Embryonic facial prominence (tissue), 1 donor: ENCODE results near the gene DUSP19.

Experiments used
- DNase-seq: peaks from one replicate; pipeline ENCODE4 v3.0.0-alpha.2; 2016; ENCODE audit errors: extremely low spot score

DUSP19 gene

DNA sequence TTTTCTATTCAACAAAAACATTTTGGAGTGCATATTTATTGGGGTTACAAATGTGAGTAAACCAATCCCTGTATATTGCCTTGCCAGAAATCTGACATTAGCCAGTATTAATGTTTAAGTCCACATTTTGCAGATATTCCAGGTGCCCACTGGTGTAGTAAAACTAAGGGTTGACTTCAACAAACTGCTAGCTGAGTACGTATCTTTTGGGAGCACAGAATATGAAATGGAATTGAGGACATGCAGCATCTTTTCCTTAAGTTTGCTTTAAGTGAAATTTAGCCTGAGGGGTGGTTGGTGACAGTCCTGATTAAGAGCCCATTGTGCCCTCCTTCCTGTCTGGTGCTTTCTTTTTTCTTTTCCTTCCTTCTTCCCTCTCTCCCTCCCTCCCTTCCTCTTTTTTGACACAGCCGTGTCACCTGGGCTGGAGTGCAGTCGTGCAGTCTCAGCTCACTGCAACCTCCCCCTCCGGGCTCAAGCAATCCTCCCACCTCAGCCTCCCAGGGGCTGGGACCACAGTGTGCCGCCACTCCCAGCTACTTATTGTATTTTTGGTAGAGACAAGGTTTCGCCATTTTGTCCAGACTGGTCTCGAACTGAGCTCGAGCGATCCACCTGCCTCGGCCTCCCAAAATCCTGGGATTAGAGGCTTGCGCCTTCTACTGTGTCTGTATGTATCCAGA is 47.3 kb downstream of the DUSP19 start:
- no peak for DNase-seq

DNA sequence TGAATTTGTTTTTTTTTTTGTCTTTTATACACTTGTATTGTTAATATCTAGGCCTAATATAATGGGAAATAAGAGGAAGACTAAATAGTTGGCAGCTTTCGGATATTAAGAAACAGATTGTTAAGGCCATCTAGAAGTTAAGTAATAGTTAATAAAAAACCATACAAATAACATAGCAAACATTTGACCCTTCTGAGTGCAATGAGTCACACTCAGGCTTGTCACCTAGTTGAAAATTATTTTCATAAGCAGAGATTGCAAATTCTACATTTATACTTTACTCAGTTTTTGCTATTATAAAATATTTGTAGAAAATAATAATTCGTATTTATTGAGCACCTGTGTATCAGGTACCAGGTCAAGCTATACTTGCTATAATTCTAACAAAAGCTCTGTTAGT is 48.1 kb downstream of the DUSP19 start:
- DNase-seq: no peak

DNA sequence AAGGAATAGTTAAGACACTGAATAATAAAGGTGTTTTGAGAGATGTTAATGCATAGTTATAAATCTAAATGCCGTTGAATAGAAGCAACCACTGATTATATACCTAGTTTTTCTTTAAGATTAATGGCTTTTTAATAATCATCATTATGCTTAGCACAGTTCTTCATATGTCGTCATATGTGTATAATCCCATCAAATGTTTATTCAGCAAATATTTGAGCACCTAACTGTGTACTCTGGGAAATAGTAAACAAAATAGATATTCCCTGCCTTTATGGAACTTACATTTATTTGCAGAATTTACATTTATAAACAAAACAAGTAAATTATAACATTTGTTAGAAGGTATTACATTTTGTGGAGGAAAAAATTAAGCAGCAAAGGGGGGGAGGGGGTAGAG is 55.5 kb downstream of the DUSP19 start:
- DNase-seq: no peak

DNA sequence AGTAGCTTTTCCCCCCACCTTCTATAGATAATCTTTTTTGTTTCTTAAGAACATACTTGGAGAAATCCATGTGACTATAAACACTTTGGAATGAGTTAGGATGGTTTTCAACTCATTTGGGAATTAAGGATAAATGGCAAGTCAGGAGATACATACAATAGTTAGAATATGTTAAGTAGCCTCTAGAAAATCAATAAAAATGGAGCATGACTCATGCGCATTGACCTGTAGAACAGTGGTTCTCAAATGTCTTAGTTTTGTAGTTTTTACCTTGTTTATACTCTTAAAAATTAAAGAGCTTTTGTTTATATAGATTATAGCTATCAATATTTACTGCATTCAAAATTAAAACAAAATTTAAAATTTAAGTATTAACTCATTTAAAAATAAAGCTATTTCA is 70.4 kb downstream of the DUSP19 start:
- DNase-seq: no peak

DNA sequence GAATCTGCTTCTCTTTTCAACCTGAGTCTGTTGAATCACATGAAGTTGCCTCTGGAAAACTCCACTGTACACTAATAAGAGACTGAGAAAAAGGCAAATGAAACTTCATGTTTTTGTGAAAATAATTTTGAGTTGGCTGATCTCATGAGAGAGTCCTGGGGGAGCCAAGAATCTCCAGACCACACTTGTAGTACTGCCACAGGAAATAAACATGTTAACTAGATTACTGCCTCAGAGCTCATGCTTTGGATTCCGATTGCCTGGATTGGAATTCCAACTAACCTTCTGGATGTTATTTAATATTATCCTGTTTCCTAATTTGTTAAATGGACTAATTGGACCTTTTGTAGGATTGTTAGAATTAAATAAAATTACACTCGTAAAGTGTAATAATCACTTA is 70.9 kb downstream of the DUSP19 start:
- no peak for DNase-seq
